ENCODE results near the gene TTC34.

The TTC34 gene

GRCh38 chr1:2641381-2642130, 159.9 kb downstream of the TTC34 start:
- TF ChIP-seq POLR2A (IDR thresholded peaks at IDR 0.05; ENCODE audit: low read length): no peak
- TF ChIP-seq GATA1 (IDR thresholded peaks at IDR 0.05; ENCODE audit: low read depth, low read length): no peak
- no peak for DNase-seq

GRCh38 chr1:2640626-2641025, 160.9 kb downstream of the TTC34 start:
- TF ChIP-seq GATA1 (IDR thresholded peaks at IDR 0.05; ENCODE audit: low read depth, low read length) (no peak), POLR2A (IDR thresholded peaks at IDR 0.05; ENCODE audit: low read length) (no peak)
- no peak for DNase-seq

- no peak for TF ChIP-seq GATA1 (IDR thresholded peaks at IDR 0.05; ENCODE audit: low read depth, low read length)
- TF ChIP-seq POLR2A (IDR thresholded peaks at IDR 0.05; ENCODE audit: low read length): no peak
- DNase-seq: no peak
Measured at GRCh38 chr1:2639607-2640521, 161.6 kb downstream of the TTC34 start.

- TF ChIP-seq POLR2A (IDR thresholded peaks at IDR 0.05; ENCODE audit: low read length) (no peak), GATA1 (IDR thresholded peaks at IDR 0.05; ENCODE audit: low read depth, low read length) (no peak)
- no peak for DNase-seq
Measured at GRCh38 chr1:2639203-2639602, 162.3 kb downstream of the TTC34 start.

- DNase-seq: no peak
- no peak for TF ChIP-seq GATA1 (IDR thresholded peaks at IDR 0.05; ENCODE audit: low read depth, low read length)
- TF ChIP-seq POLR2A (IDR thresholded peaks at IDR 0.05; ENCODE audit: low read length): no peak
Measured at GRCh38 chr1:2638466-2639115, 162.9 kb downstream of the TTC34 start.

- TF ChIP-seq POLR2A (IDR thresholded peaks at IDR 0.05; ENCODE audit: low read length) (no peak), GATA1 (IDR thresholded peaks at IDR 0.05; ENCODE audit: low read depth, low read length) (no peak)
- DNase-seq: no peak
Measured at GRCh38 chr1:2637442-2638145, 163.9 kb downstream of the TTC34 start.

GRCh38 chr1:2636733-2637132, 164.8 kb downstream of the TTC34 start:
- TF ChIP-seq POLR2A (IDR thresholded peaks at IDR 0.05; ENCODE audit: low read length) (no peak), GATA1 (IDR thresholded peaks at IDR 0.05; ENCODE audit: low read depth, low read length) (no peak)
- DNase-seq: peak; percentile 25 to 34

- TF ChIP-seq GATA1 (IDR thresholded peaks at IDR 0.05; ENCODE audit: low read depth, low read length) (no peak), POLR2A (IDR thresholded peaks at IDR 0.05; ENCODE audit: low read length) (no peak)
- no peak for DNase-seq
Measured at GRCh38 chr1:2635361-2636010, 166.0 kb downstream of the TTC34 start.

GRCh38 chr1:2633936-2634491, 167.5 kb downstream of the TTC34 start:
- TF ChIP-seq GATA1 (IDR thresholded peaks at IDR 0.05; ENCODE audit: low read depth, low read length): no peak
- TF ChIP-seq POLR2A (IDR thresholded peaks at IDR 0.05; ENCODE audit: low read length): no peak
- DNase-seq: no peak

GRCh38 chr1:2633366-2633935, 168.0 kb downstream of the TTC34 start:
- TF ChIP-seq GATA1 (IDR thresholded peaks at IDR 0.05; ENCODE audit: low read depth, low read length) (no peak), POLR2A (IDR thresholded peaks at IDR 0.05; ENCODE audit: low read length) (no peak)
- DNase-seq: no peak

- TF ChIP-seq POLR2A (IDR thresholded peaks at IDR 0.05; ENCODE audit: low read length): no peak
- no peak for TF ChIP-seq GATA1 (IDR thresholded peaks at IDR 0.05; ENCODE audit: low read depth, low read length)
- DNase-seq: no peak
Measured at GRCh38 chr1:2632561-2633361, 168.7 kb downstream of the TTC34 start, which contains the start of gene MMEL1. MMEL1 (minus strand) TSS chr1:2633016; CDS start chr1:2629484, 3,532 bp downstream.

- TF ChIP-seq GATA1 (IDR thresholded peaks at IDR 0.05; ENCODE audit: low read depth, low read length) (no peak), POLR2A (IDR thresholded peaks at IDR 0.05; ENCODE audit: low read length) (no peak)
- DNase-seq: no peak
Measured at GRCh38 chr1:2632051-2632430, 169.5 kb downstream of the TTC34 start.
